Measurements from ENCODE around the gene AKT2. TPM values are rescaled to one million over a fixed set of nuclear protein-coding genes. Genes with fewer than 3 reads are reported as not detected.

The AKT2 gene
- total RNA-seq, 1 experiment from 2014 or later, result 150 TPM

DNA sequence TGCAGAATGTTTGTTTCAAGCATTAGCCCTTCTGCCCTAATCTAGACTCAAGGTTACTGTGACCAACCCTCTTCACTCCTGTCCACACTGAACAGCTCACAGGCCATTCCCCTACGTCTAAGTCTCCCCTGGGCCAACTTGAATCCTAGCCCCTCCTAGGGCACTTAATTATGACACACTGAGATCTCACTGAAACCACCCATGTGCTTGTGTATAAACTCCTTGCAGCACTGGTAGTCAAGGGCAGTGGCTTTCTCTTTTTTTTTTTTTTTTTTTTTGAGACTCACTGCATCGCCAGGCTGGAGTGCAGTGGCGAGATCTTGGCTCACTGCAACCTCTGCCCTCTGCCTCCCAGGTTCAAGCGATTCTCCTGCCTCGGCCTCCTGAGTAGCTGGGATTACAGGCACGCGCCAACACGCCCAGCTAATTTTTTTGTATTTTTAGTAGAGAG lies 1.9 kb upstream of the AKT2 start:
- no peak overlapping the region for H2AFZ ChIP-seq (ENCODE audit: low read length)
- no peak overlapping the region for H3K4me2 ChIP-seq (ENCODE audit: insufficient read depth, insufficient read length, low read length)
- H3K27ac Mint-ChIP-seq, result peak overlapping the region; percentile 3 to 94 (median 67); a peak in 4 of 7 replicates
- H2BK5ac ChIP-seq (ENCODE audit: insufficient read length, low read length), result no peak overlapping the region
- no peak overlapping the region for H2BK20ac ChIP-seq (ENCODE audit: low read depth, low read length, poor library complexity, severe bottlenecking)
- no peak overlapping the region for H3K14ac ChIP-seq (ENCODE audit: insufficient read depth, low read length)
- TF ChIP-seq, protein P1, sequence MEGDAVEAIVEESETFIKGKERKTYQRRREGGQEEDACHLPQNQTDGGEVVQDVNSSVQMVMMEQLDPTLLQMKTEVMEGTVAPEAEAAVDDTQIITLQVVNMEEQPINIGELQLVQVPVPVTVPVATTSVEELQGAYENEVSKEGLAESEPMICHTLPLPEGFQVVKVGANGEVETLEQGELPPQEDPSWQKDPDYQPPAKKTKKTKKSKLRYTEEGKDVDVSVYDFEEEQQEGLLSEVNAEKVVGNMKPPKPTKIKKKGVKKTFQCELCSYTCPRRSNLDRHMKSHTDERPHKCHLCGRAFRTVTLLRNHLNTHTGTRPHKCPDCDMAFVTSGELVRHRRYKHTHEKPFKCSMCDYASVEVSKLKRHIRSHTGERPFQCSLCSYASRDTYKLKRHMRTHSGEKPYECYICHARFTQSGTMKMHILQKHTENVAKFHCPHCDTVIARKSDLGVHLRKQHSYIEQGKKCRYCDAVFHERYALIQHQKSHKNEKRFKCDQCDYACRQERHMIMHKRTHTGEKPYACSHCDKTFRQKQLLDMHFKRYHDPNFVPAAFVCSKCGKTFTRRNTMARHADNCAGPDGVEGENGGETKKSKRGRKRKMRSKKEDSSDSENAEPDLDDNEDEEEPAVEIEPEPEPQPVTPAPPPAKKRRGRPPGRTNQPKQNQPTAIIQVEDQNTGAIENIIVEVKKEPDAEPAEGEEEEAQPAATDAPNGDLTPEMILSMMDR (conservative IDR thresholded peaks at IDR 0.05), result no peak
- peaks cover 25 to 29% of the 10 kb centered on the region in 2 experiments for H3K4me1 Mint-ChIP-seq
- WGBS (ENCODE audit: extremely low coverage, insufficient read length, low lambda C conversion rate), result no CpG with 5 or more reads among the region's 8 CpGs
- no peak for DNase-seq
- no peaks in the 10 kb centered on the region for H3K27me3 ChIP-seq (ENCODE audit: insufficient read depth, low read length)
- H3K4me1 ChIP-seq (ENCODE audit: insufficient read depth, low read length), result no peaks in the 10 kb centered on the region; the same call in 1 of the 2 replicates
- no peak overlapping the region for H2BK120ac ChIP-seq (ENCODE audit: low read depth, low read length, poor library complexity, severe bottlenecking)
- no peak overlapping the region for H3T11ph ChIP-seq (ENCODE audit: low read length)
- H3K4me3 Mint-ChIP-seq, result no peak overlapping the region; a peak in 1 of 5 replicates
- H3K18ac ChIP-seq (ENCODE audit: insufficient read length, low read depth, low read length), result no peak overlapping the region
- H2AK5ac ChIP-seq (ENCODE audit: insufficient read length, low read length), result no peak overlapping the region
- peaks cover 5% of the 10 kb centered on the region for H3K79me1 ChIP-seq (ENCODE audit: insufficient read depth, low read depth, low read length, poor library complexity, severe bottlenecking)
- no peaks in the 10 kb centered on the region for H3K9me3 ChIP-seq (ENCODE audit: control insufficient read depth, low read depth, low read length)
- no peaks in the 10 kb centered on the region for H3K27me3 Mint-ChIP-seq (ENCODE audit: low read depth)
- H3K23ac ChIP-seq (ENCODE audit: insufficient read length, low read depth, low read length), result no peak overlapping the region
- H3K27ac ChIP-seq (ENCODE audit: insufficient read length, low read depth, low read length), result no peak overlapping the region
- no peak overlapping the region for H2BK12ac ChIP-seq (ENCODE audit: insufficient read length, low read depth, low read length)
- no peak overlapping the region for H3K9ac ChIP-seq (ENCODE audit: extremely low read depth, insufficient read length, low read length)
- no peaks in the 10 kb centered on the region for H3K36me3 Mint-ChIP-seq (ENCODE audit: insufficient read depth in 1 of 3, low read depth in 3 of 3)
- H4K5ac ChIP-seq (ENCODE audit: insufficient read length, low read depth, low read length), result no peak overlapping the region
- no peaks in the 10 kb centered on the region; a peak in 1 of 5 replicates for H3K9me3 Mint-ChIP-seq
- H3K4ac ChIP-seq (ENCODE audit: low read depth, low read length), result no peak overlapping the region
- peaks cover 13% of the 10 kb centered on the region for H3K79me2 ChIP-seq (ENCODE audit: insufficient read depth, low read length)
- H3K56ac ChIP-seq (ENCODE audit: insufficient read length, low read depth, low read length), result no peak overlapping the region
- H4K8ac ChIP-seq (replicated peaks; ENCODE audit: insufficient read length, low read depth, low read length), result no peak overlapping the region
- no peak overlapping the region for H4K91ac ChIP-seq (ENCODE audit: insufficient read length, low read depth, low read length)
- no peak overlapping the region for H2BK15ac ChIP-seq (ENCODE audit: low read depth, low read length)
- H4K20me1 ChIP-seq (ENCODE audit: control insufficient read depth, insufficient read depth, insufficient read length), result no peaks in the 10 kb centered on the region
- H3K23me2 ChIP-seq (ENCODE audit: insufficient read length, low read depth, low read length, poor library complexity, severe bottlenecking), result peaks cover 9% of the 10 kb centered on the region
